NB4 (cell line): Measurements from ENCODE around the gene MYO1E.

Experiments used
- CTCF ChIP-seq: IDR thresholded peaks from one replicate; pipeline ENCODE4 v1.5.1; 2012; ENCODE audit warnings: low read depth, low read length
- MAX ChIP-seq: IDR thresholded peaks from 2 replicates; pipeline ENCODE4 v1.6.1; 2011; ENCODE audit warnings: low read depth, low read length
- POLR2A ChIP-seq: IDR thresholded peaks from 2 replicates; pipeline ENCODE4 v1.6.1; 2011; ENCODE audit warnings: mild to moderate bottlenecking; ENCODE audit not compliant: insufficient read length; ENCODE audit errors: extremely low read depth

- TF ChIP-seq MAX (no peak), CTCF (no peak), POLR2A (no peak)
These were observed 132.6 kb downstream of the MYO1E start for GRCh38 chr15:59240036-59240435.
